H1 (cell line): ENCODE measurements around the gene ADTRP. TPM values are rescaled to one million over a fixed set of nuclear protein-coding genes. Genes with fewer than 3 reads are reported as not detected.

Source experiments
- GTF2F1 ChIP-seq: IDR thresholded peaks from 2 replicates; pipeline ENCODE4 v1.6.1; 2012; ENCODE audit warnings: low read depth, low read length, improper control_type of control experiment, borderline replicate concordance
- KDM4A ChIP-seq: IDR thresholded peaks from one replicate; pipeline ENCODE4 v1.7.1; 2012; ENCODE audit warnings: low read depth, mild to moderate bottlenecking, moderate library complexity, low read length, inconsistent platforms; ENCODE audit not compliant: severe bottlenecking
- SIX5 ChIP-seq: IDR thresholded peaks from 2 replicates; pipeline ENCODE4 v1.6.1; 2011; ENCODE audit warnings: mild to moderate bottlenecking, low read depth, low read length
- YY1 ChIP-seq: IDR thresholded peaks from 2 replicates; pipeline ENCODE4 v1.6.1; 2011; ENCODE audit warnings: low read depth, mild to moderate bottlenecking, low read length
- polyA plus RNA-seq, 7 experiments: library from polyadenylated mRNA; depleted of rRNA in 3 of 7; stranded (reverse) in 5 of 7; unstranded in 2 of 7; fragments of >200 nt in 5 of 7; fragments of 200-250 nt in 2 of 7; gene quantifications; 1 replicate in 5 of 7; 2 replicates in 1 of 7; 4 replicates in 1 of 7; pipeline versions ENCODE4 v1.2.1 to v1.2.3, GENCODE V29; 2011 to 2013; ENCODE audit warnings: missing spikeins in 2 of 7, mixed read lengths in 2 of 7
- total RNA-seq: library from RNA; stranded (reverse); fragmentation: NEBNext Ultra II Directional; extraction: Animal tissue kit (Norgen Biotek cat#: 25700); gene quantifications from 2 replicates; pipeline ENCODE4 v1.2.1, GENCODE V29; 2021
- TF ChIP-seq, protein P1 (sequence below): fragments of 300-600 bp; sonication (generic); IDR thresholded peaks from 2 replicates; pipeline ENCODE4 v1.7.1; 2012; ENCODE audit warnings: low read length, moderate library complexity, mild to moderate bottlenecking, inconsistent platforms; ENCODE audit not compliant: insufficient replicate concordance
- TF ChIP-seq, protein P2 (sequence below): IDR thresholded peaks from 2 replicates; pipeline ENCODE4 v1.6.1; 2011; ENCODE audit warnings: low read depth, mild to moderate bottlenecking, low read length; ENCODE audit not compliant: insufficient read depth

ADTRP gene
- total and polyA plus RNA-seq, 2 of the 8 experiments (the other 6 are each of a cell fraction or from before 2014, with no cell fraction given): 0.08 to 0.45 TPM

DNA sequence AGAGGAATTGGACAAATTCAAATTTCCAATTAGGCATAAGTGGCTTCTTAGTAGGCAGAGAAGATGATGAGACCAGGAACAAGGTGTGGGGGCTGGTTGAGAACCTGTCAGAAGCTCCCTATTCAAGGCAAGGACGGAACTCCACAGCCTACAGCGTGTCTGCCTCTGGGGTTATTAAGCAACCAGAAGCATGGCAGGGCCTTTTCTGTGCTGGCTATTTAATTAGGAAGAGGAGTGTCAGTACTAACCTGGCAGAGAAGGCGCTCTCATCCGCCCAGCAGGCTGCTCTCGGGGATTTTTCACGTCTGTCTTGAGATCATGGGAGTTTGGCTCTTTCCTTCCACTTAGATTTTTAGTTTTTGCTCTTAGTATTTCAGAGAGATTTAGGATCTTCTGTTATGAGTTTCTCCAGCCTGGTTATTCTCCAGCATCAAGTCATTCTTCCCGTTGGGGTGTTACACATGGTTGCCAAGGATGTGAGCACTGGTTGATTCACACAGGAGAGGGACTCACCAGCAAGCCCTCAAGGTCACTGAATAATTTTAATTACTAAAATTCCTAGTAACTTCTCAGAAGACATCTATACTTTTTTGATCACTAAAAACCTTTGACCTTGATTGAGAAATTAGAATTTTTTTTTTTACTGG is 23.9 kb downstream of the ADTRP start (continued):
- TF ChIP-seq, protein P1, sequence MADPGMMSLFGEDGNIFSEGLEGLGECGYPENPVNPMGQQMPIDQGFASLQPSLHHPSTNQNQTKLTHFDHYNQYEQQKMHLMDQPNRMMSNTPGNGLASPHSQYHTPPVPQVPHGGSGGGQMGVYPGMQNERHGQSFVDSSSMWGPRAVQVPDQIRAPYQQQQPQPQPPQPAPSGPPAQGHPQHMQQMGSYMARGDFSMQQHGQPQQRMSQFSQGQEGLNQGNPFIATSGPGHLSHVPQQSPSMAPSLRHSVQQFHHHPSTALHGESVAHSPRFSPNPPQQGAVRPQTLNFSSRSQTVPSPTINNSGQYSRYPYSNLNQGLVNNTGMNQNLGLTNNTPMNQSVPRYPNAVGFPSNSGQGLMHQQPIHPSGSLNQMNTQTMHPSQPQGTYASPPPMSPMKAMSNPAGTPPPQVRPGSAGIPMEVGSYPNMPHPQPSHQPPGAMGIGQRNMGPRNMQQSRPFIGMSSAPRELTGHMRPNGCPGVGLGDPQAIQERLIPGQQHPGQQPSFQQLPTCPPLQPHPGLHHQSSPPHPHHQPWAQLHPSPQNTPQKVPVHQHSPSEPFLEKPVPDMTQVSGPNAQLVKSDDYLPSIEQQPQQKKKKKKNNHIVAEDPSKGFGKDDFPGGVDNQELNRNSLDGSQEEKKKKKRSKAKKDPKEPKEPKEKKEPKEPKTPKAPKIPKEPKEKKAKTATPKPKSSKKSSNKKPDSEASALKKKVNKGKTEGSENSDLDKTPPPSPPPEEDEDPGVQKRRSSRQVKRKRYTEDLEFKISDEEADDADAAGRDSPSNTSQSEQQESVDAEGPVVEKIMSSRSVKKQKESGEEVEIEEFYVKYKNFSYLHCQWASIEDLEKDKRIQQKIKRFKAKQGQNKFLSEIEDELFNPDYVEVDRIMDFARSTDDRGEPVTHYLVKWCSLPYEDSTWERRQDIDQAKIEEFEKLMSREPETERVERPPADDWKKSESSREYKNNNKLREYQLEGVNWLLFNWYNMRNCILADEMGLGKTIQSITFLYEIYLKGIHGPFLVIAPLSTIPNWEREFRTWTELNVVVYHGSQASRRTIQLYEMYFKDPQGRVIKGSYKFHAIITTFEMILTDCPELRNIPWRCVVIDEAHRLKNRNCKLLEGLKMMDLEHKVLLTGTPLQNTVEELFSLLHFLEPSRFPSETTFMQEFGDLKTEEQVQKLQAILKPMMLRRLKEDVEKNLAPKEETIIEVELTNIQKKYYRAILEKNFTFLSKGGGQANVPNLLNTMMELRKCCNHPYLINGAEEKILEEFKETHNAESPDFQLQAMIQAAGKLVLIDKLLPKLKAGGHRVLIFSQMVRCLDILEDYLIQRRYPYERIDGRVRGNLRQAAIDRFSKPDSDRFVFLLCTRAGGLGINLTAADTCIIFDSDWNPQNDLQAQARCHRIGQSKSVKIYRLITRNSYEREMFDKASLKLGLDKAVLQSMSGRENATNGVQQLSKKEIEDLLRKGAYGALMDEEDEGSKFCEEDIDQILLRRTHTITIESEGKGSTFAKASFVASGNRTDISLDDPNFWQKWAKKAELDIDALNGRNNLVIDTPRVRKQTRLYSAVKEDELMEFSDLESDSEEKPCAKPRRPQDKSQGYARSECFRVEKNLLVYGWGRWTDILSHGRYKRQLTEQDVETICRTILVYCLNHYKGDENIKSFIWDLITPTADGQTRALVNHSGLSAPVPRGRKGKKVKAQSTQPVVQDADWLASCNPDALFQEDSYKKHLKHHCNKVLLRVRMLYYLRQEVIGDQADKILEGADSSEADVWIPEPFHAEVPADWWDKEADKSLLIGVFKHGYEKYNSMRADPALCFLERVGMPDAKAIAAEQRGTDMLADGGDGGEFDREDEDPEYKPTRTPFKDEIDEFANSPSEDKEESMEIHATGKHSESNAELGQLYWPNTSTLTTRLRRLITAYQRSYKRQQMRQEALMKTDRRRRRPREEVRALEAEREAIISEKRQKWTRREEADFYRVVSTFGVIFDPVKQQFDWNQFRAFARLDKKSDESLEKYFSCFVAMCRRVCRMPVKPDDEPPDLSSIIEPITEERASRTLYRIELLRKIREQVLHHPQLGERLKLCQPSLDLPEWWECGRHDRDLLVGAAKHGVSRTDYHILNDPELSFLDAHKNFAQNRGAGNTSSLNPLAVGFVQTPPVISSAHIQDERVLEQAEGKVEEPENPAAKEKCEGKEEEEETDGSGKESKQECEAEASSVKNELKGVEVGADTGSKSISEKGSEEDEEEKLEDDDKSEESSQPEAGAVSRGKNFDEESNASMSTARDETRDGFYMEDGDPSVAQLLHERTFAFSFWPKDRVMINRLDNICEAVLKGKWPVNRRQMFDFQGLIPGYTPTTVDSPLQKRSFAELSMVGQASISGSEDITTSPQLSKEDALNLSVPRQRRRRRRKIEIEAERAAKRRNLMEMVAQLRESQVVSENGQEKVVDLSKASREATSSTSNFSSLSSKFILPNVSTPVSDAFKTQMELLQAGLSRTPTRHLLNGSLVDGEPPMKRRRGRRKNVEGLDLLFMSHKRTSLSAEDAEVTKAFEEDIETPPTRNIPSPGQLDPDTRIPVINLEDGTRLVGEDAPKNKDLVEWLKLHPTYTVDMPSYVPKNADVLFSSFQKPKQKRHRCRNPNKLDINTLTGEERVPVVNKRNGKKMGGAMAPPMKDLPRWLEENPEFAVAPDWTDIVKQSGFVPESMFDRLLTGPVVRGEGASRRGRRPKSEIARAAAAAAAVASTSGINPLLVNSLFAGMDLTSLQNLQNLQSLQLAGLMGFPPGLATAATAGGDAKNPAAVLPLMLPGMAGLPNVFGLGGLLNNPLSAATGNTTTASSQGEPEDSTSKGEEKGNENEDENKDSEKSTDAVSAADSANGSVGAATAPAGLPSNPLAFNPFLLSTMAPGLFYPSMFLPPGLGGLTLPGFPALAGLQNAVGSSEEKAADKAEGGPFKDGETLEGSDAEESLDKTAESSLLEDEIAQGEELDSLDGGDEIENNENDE: no peak
- TF ChIP-seq KDM4A (no peak), GTF2F1 (no peak), SIX5 (no peak), YY1 (no peak)
- TF ChIP-seq, protein P2, sequence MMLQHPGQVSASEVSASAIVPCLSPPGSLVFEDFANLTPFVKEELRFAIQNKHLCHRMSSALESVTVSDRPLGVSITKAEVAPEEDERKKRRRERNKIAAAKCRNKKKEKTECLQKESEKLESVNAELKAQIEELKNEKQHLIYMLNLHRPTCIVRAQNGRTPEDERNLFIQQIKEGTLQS: no peak
